GM18499 (cell line): ENCODE data around the gene NUMA1.

ENCODE experiments used
- ATAC-seq: cut with Tn5 transposase; IDR thresholded peaks from one replicate; pipeline ENCODE4 v1.9.1; 2021; ENCODE audit warnings: moderate number of reproducible peaks; ENCODE audit not compliant: insufficient read depth, unreplicated experiment

The NUMA1 gene

DNA sequence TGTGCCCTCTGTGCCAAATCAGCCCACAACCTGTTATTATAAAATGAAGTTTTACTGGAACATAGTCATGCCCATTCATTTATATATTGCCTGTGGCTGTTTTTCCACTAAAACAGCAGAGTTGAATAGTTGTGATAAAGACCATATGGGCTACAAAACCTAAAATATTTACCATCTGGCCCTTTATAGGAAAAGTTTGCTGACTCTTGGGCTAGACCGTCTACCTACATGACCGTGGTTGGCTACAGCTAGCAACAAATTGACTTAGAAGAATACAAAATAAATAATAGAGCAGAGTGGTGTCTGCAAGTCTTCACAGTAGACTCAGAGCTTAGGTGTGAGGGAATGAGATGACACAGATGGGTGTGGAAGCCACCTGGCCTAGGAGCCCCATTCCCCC is 92.8 kb downstream of the NUMA1 start:
- no peak for ATAC-seq

DNA sequence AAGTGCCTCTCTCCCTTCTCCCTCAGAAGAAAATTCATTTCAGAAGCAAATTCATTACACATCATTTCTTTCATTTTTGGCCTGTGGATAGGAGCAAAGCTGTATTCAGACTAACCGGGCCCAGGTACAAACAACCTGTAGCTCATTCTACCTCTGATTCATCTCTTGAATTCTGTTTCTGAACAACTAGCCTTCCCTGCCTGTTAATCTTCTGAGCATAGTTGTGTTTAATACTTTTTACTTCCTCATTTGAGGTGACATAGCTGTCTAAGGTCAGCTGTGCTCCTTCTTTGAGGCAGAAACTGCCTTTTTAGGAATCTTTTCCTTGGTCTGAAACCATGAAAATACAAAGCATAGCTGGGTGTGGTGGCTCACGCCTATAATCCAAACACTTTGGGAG is 94.2 kb downstream of the NUMA1 start:
- no peak for ATAC-seq

DNA sequence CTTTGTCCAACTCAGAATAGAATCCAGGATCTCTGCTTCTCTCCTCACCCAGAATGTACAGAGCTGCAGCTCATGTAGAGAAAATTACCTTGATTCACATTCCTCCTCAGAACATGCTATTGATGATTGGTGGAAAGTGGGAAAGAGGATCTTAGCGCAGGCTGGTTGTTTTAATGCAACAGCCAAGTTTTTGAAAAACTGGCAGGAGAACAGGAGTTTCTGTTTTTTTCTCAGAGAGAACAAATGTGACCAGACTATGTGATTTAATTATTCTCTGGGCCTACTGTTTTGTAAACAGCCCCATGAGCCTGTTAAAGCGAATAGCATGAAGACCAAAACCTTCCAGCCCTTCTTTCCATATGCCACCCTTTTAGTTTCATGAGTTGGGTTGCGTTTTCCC is 100.7 kb downstream of the NUMA1 start:
- no peak for ATAC-seq

DNA sequence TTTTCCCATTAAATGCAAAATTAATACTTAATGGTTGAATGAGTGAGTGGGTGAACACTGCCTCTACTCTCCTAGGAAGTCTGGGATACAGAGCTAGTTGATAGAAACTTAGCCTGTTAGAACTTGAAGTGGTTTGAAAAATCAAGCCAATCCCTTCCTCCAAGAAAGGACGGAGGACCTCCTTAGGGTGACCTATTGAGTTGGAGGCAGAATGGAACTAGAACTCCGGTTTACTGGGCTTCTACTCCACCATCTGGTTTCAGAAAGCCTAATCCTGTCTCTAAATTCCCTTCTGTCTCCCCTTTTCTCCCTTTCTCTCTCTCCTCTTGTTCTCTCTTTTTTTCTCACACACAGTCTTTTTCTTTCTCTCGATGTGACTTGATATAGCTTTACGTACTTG is 101.2 kb downstream of the NUMA1 start:
- no peak for ATAC-seq

DNA sequence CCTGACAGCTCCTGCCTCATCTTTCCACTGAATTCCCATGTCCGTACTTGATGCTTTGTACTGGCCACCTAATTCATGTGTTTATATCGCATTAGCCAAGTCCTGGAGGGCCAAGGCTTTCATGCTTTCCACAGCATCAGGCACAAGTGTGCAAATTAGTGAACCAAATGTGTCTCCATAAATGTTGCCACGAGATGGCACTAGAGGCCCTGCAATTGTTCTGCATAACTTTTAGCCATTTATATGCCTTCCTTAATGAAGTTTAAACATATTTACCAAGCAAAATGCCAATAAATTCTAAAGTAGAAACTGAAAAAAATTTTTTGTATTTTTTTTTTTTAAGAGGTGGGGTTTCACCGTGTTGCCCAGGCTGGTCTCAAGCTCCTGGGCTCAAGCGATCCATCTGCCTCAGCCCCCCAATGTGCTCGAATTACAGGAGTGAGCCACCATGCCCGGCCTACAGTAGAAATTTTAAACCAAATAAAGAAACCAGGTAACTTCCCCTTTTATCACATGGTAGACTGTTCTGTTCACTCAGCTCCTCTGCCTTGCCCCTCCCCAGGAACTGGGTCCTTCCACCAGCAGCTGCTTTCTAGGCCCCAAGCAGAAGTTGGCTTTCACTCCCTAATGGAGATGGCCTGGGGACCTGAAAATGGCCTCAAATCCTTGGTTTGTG is 102.5 kb downstream of the NUMA1 start:
- ATAC-seq = no peak

DNA sequence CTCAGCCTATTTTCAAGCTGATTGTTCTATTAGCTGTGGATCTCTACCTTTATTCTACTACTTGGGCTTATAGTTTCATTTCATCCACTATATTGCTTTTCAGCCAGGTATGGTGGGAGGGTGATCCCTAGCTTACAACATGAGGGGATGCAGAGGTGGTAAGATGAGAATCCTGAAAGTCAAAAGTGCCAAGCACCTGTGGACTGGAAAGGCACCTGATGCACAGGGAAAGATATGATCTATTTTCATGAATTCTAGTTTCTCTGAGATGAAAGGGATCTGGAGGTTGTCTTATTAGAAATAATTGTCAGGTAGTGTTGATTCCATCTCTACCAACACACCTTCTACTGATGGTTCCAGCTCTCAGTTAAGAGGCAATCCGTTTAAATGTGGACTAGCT is 103.3 kb downstream of the NUMA1 start:
- ATAC-seq = no peak

DNA sequence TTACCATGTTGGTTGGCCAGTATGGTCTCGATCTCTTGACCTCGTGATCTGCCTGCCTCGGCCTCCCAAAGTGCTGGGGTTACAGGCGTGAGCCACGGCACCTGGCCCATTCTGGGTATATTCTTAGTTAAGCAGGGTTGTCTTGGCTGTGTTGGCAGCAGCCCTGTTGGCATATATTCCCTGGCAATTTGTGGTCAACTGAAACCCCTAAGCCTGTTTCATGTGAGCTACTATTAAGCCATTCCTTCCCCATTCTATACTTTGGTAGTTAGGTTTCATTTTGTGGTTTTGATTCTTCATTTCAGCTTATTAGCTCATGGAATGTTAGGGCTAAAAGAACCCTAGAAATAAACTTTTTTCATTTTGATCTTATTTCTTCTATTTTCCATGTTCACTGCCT is 103.8 kb downstream of the NUMA1 start:
- no peak for ATAC-seq

DNA sequence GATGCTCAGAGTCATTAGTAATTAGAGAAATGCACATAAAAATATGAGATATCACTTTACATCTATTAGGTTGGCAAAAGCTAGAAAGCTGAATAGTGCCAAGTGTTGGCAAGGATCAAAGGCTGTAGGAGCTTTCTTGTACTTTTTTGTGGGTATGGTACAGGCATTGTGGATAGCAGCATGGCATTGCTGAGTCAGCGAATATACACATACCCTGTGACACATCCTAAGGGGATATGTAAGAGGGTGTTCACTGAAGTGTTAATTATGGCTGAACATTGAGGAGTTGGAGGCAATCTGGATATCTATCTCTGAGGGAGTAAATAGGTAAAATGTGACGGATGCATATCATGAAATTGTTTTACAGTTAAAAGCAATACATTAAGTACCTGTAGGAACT is 108.7 kb downstream of the NUMA1 start:
- ATAC-seq = no peak

DNA sequence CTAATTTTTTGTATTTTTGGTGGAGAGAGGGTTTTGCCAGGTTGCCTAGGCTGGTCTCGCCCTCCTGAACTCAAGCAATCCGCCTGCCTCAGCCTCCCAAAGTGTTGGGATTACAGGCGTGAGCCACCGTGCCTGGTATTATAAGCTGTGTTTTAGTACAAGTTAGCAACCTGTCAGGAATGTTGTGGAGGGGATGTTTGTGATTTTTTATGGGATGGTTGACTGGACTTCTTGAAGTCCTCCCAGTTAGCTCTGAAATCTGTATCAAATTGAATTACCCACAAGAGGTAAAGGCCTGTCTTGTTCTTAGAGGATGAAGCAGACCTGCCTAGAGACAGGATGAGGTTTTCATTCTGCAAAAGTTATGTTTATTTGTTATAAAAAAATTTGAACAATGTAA is 115.7 kb downstream of the NUMA1 start:
- ATAC-seq = no peak

DNA sequence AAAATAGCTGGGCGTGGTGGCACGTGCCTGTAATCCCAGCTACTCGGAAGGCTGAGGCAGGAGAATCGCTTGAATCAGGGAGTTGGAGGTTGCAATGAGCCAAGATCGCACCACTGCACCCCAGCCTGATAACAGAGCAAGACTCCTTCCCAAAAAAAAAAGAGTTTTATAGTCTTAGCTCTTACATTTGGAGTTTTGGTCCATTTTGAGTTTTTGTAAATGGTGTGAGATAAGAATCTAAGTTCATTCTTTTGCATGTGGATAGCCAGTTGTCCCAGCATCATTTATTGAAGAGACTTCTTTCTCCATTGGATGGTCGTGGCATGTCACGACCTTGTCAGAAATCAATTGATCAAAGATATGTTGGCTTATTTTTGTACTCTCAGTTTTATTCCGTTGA is 116.9 kb downstream of the NUMA1 start:
- no peak for ATAC-seq

DNA sequence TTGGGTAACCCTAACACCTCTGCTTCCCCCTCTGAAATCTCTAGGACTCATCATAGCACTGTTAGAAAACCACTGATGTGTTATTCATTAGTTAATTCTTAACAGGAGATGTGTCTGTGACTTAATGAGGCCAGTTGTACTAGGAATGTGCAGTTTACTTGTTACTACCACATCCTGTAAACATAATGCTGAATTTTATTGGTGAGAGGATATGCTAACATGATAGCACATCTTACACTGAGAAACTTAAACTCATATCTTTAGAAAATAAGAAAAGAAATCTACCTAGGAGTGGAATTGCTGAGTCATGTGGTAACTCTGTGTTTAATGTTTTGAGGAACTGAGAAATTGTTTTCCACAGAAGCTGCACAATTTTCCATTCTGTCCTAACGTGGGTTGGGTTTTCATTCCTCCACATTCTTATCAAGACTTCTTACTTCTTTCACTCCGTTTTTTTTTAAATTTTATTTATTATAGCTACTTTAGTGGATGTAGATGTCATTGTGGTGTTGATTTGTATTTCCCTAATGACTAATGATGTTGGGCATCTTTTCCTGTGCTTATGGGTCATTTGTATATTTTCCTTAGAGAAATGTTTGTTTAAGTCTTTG is 117.8 kb downstream of the NUMA1 start:
- no peak for ATAC-seq

DNA sequence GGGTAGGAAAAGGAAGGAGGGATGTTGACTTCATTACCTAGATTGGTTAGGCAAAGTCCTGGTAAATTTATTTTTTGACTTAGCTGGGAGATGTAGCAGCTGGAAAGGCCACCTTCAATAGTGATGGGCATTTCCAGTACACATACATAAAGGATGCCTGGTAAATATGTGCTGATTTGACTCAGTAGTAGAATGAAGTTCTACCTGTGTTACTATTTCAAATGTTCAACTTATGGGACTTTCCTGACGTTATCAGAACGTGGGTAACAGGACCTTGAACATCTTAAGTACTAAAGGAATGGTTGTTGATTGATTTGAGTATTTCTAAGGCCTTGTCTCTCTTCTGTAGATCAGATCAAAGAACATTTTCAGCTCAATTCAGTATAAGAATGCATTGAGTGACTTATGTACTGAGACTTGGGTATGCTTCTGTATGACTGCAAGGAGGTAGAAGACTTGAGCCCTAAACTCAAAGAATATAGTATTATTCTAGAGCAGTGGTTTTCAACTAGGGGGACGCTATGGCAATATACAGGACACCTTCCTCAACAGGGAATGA is 124.4 kb downstream of the NUMA1 start:
- ATAC-seq = no peak
